OCI-M2 (cell line): ENCODE data around the gene ALDH4A1.
A peak's percentile ranks its signal among the peaks of the same experiment; 100 is the strongest.

Experiments used
- DNase-seq: peaks from one replicate; lab custom pipeline; 2025; ENCODE audit not compliant: unreplicated experiment; lab: John Stamatoyannopoulos, UW

ALDH4A1 gene

DNA sequence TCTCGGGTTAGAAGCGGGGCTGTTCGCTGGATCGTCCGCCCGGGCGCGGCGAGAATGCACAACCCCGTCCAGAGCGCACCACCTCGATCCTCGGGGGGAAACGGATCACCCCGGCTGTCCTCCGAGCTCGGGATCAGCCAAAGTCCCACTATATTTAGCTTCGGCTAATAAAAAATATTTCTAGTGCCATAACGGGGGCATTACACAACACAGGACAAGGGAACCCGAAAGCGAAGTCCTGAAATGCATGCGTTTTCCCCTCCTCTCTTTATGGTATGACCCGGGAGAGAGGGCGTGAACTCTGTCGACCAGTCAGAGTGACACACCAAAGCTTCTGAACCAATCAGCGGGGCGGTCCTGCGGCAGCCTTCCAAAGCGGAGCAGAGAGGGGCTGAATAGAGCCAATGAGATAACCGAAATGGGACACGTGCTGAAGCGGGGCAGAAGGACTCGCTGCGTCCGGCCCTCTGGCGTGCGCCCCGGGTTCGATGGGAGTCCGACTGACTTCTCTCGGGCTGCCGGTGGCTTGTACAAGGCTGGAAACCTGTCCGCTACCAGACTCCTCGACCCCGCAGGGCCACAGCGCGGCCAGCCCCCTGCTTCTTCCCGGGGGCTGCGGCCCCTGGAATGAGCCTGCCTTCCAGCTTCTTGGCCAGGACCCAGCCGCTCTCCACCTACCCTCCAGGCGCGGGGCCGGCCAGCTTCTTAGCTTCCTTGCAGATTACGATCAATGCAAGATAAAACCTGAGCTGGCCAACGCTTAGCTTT is at the start of gene ALDH4A1:
TSS of gene ALDH4A1 (minus strand) at position 33 of the 768 bp plus-strand sequence. CDS start at position 1, 32 bp downstream.
- peak; percentile 53 for DNase-seq

DNA sequence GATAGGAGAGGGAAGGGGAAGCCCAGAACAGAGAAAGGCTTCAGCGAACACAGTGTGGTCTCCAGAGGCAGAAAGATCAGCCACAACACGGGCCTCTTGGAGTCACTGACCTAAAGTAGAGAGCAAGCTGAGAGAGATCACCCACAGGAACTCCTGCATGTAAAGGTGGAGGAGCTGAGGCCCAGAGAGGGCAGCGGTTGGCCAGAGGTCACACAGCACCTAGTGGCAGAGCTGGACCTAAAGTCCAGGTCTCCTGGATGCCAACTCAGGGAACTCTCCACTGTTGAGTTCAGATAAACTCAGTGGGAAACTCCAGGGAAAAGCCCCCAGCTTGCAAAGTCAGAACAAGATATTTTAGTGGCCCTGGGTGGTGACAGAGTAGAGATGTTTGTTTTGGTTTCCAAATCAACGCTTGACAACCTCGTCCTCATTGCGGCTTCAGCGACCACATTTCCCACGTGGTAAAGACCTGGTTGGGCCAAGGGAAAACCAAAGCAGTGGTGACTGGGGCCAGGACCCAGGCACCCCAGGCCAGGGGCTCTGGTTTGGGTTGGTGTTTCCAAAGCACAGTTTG is 49.5 kb upstream of the ALDH4A1 start:
- DNase-seq = no peak

DNA sequence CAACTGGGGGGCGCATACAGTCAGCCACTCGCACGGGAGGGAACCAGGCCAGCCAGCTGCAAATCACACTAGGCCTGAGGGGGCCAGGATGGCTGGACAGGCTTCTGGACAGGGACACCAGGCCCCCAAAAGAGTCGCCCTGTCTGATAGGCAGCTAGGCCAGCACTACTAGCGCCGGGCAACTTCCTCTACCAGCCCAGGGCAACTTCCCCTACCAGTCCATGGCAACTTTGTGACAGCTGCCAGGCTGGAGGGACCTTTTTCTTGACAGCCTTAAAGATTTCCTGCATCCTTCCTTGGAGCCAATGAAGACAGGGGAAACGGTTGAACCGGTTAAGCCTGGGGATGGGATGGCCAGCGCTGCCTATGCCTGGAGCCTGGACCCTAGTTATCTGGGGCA is 49.1 kb upstream of the ALDH4A1 start:
- DNase-seq = no peak

GRCh38 chr1:18950401-18951026 is 48.2 kb upstream of the ALDH4A1 start:
- no peak for DNase-seq

DNA sequence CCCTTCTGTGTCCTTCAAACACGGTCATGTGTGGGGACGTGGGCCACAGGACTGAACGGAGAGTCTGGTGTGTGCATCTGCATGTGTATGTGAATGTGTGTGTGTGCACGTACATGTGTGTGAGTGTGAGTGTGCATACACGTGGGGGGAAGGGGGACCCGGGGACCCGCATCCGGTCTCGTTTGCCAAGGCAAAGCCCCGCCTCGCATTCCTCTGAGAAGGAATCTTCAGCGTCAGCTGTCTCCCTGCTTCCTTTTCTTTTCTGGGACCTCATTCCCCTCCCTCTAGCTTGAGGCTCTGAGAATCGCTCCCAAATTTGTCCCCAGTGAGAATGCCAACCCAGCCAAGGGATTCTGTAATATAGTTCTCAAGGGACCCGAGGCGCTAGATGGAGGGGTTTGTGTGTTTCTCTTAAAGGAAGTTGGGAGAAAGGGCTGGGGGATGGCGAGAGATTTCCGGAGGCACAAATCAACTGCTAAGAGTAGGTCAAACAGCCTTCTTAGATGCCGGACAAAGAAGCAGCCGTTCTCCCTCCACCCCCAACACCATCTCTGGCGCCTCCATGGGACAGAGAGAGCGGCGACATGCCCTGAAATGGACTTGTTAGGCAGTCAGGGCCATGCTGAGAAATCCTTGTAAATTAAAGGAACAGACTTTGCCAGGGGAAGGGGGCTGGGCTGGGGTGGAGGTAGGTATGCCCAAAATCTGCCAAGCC is 47.5 kb upstream of the ALDH4A1 start:
- no peak for DNase-seq

DNA sequence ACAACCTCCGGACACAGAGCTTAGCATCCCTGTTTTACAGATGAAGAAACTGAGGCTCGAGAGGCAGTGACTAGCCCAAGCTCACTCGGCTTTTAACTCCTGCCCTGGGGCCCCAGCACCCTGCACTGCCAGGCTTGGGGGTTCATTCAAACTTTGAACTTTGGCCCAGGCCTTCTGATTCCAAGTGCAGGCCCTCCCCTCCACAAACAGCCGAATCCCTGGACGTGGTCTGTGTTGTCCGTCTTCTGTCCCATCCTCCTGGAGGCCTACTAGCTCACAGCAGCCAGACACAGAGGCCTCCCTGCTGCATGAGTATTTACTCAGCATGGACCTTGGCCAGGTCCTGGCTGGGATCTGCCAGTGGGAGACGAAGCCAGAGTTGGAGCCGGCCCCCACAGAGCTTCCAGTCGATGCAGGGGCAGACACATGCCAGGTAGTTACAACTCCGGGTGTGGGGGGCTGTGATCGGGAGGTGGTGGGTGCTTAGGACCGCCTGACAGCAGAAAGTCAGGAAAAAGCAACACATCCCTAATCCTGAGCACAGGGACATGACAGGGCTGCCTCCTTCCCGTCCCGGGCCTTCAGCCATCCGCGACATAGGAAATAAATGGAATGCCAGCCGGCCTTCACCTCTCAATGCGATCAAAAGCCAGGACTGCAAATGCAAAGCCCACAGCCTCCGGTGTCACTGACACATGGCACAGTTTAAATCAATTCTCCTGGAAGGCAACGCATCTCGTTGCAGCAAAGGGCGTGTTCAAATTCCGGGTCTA is 46.7 kb upstream of the ALDH4A1 start:
- DNase-seq = no peak

DNA sequence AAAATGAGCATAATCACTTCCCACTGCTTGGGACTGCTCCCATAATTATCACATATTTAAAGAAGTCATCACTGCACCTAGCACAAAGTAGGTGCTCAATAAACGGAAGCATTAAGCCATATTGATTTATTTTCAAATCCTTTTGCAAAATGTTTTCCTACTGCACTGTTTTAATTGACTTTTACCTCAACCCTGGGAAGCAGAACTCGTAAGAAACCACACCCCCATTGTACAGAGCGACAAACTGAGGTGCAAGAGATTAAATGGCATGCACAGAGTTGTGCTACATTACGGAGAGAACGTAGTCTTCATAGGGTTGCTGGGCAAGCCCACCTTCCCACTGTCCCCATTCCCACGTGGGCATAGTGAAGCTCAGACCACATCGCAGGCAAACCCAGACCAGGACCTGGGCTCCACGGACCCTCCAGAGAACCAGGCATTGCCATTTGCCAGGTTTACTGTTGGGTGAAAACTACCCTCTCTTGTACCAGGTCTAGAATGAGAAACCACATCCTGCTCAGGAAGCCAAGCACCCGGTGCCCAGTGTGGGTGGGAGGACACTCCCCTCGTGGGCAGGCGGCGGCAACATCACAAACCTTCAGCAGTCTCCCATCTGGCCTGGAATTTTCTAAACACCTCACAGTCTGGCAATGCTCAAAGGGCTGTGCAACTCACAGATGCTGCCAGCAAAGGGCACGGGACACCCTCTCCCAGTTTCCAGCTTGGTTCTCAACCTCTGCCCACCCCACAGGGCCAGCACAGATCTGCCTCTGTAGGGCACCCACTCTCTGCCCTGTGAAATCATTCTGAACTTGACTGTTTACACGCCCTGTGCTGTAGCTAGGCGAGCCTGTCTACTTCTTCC is 45.9 kb upstream of the ALDH4A1 start:
- DNase-seq = no peak

DNA sequence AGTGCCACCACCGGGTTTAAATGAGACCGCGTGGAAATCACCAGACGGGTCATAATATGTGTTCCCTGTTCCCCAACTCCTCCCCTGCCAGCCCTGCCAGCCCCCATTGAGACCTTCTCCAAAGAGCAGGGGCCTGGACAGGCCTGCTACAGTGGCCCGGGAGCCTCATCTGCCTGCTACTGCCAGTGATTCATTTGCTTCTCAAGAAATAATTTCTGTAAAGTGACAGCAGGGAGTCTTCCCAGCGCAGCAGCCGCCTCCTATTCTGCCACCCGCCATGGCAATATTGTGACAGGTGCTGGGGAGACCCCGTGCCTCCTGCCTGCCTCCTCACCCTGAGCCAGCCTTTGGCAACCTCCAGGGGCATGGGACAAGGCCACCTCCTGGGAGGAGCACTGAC is 45.2 kb upstream of the ALDH4A1 start:
- no peak for DNase-seq

DNA sequence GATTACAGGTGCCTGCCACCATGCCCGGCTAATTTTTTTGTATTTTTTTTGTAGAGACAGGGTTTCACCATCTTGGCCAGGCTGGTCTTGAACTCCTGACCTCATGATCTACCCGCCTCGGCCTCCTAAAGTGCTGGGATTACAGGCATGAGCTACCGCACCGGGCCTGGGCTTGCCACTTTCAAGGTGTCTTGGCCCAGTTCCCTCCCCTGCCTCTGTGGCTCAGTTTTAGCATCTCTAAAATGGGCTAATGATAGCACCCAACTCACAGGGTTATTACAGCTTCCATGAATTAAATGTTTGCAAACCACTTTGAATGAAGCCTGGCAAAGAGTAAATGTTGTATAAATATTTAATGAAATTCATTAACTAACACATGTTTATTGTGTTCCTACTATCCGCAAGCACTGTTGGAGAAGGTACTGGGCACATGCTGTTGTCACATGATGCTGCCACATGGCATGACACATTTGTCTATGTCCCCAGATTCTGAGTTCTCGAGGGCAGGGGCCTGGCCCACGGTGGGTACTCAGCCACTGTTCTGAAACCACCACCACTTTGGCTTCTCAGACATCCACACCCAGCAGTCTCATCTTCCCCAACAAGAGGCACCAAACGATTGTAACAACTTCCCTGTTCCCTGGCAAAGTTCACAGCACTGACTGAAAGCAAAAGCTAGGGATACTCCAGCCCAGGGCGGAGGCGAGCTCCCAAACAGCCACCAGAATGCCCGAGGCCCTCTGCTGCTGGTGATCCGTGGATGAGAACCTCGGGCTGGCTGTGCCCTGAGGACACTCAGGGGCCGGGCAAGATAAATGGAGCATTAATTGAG is 44.4 kb upstream of the ALDH4A1 start:
- no peak for DNase-seq

GRCh38 chr1:18945401-18945849 is 43.1 kb upstream of the ALDH4A1 start:
- no peak for DNase-seq

- no peak for DNase-seq
Measured at GRCh38 chr1:18944810-18945209, 42.5 kb upstream of the ALDH4A1 start.

- DNase-seq = no peak
Measured at GRCh38 chr1:18943914-18944572, 41.7 kb upstream of the ALDH4A1 start.

- DNase-seq = no peak
Measured at GRCh38 chr1:18943162-18943561, 40.8 kb upstream of the ALDH4A1 start.

GRCh38 chr1:18942340-18942739 is 40.0 kb upstream of the ALDH4A1 start:
- no peak for DNase-seq

GRCh38 chr1:18941221-18942141 is 39.1 kb upstream of the ALDH4A1 start:
- DNase-seq = no peak

- DNase-seq = no peak
Measured at GRCh38 chr1:18940303-18941020, 38.1 kb upstream of the ALDH4A1 start.
